ENCODE measurements around the gene FAM124A. TPM values are rescaled to one million over a fixed set of nuclear protein-coding genes. Genes with fewer than 3 reads are reported as not detected.
A peak's percentile ranks its signal among the peaks of the same experiment; 100 is the strongest.

FAM124A gene
- total and polyA plus RNA-seq, 9 donors: 0.48 to 8.8 (median 1.9) TPM

DNA sequence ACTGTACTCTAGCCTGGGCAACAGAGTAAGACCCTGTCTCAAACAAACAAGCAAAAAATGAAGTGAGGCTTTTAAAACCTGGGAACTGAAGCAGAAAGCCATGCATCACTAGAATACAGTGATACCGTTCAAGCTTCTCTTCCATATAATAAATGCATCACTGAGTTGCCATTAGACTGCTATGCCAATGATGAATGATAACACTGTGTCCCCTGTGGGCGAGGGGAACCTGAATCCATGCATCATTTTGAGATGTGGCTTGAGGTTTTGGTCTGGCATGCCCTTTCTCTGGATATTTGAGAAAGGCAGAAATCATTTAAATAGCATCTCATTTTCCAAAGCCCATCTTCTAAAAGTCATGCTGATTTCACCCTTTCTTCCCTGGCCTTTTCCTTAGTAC is 1.5 kb upstream of the FAM124A start:
- intact Hi-C loops (cut with DNase I): loop anchor here in 2 of 4 donors (10.0 kb wide), 3 partner anchors 54 to 504 kb away; no protein-coding TSS in a partner anchor
- H3K9me3 ChIP-seq: no peaks in the 10 kb centered on the region
- no peak overlapping the region for H3K4me3 ChIP-seq
- no peaks in the 10 kb centered on the region for H3K27me3 ChIP-seq
- no peak for TF ChIP-seq CTCF (IDR thresholded peaks at IDR 0.05)
- no peak for TF ChIP-seq POLR2A (IDR thresholded peaks at IDR 0.05)
- TF ChIP-seq EP300 (IDR thresholded peaks at IDR 0.05): no peak
- DNase-seq: no peak
- WGBS, 3 donors: 88 to 92% (median 91%) methylated on average over 2 of the region's 2 CpGs
- peaks cover 5% of the 10 kb centered on the region for H3K4me1 ChIP-seq (ENCODE audit: insufficient read depth)
- H3K27ac ChIP-seq: no peak overlapping the region
- H3K36me3 ChIP-seq: no peaks in the 10 kb centered on the region

DNA sequence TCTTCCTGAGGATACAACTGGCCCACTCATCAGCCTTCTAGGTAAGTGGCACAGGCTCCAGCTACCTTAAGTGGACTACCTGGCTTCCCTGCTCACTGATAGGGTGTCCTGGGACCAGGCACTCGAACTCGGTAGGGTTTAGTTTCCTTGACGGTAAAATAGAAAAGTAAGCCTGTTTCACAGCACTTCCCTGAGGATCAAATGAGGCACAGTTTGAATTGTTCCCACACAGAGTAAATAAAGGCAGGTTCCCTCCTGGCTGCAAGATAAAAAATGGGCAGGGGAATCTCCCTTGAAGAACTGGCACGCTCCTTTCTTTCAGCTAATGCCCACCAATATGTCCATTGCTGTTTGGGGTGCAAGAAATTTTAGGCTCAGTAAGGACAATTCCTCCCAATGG is 1.1 kb upstream of the FAM124A start:
- Histone ChIP-seq H3K36me3 (no peaks in the 10 kb centered on the region), H3K27ac (no peak overlapping the region), H3K27me3 (no peaks in the 10 kb centered on the region), H3K9me3 (no peaks in the 10 kb centered on the region), H3K4me1 (ENCODE audit: insufficient read depth) (peaks cover 5% of the 10 kb centered on the region), H3K4me3 (no peak overlapping the region)
- DNase-seq: no peak
- intact Hi-C loops (cut with DNase I): loop anchor here in 2 of 4 donors (10.0 kb wide), 3 partner anchors 54 to 504 kb away; no protein-coding TSS in a partner anchor
- no peak for TF ChIP-seq POLR2A (IDR thresholded peaks at IDR 0.05)
- TF ChIP-seq CTCF (IDR thresholded peaks at IDR 0.05): no peak
- TF ChIP-seq EP300 (IDR thresholded peaks at IDR 0.05): no peak
- WGBS, 3 donors: 65 to 68% (median 65%) methylated on average over 4 of the region's 4 CpGs

- intact Hi-C loops (cut with DNase I): loop anchor here in 3 of 4 donors (2.0 to 10.0 kb wide), 4 partner anchors 53 to 503 kb away; no protein-coding TSS in a partner anchor
- no peak for TF ChIP-seq EP300 (IDR thresholded peaks at IDR 0.05)
- TF ChIP-seq POLR2A (IDR thresholded peaks at IDR 0.05): no peak
- TF ChIP-seq CTCF (IDR thresholded peaks at IDR 0.05): no peak
- Histone ChIP-seq H3K4me1 (ENCODE audit: insufficient read depth) (peaks cover 5% of the 10 kb centered on the region), H3K4me3 (peak overlapping the region; percentile 48), H3K9me3 (no peaks in the 10 kb centered on the region), H3K27me3 (no peaks in the 10 kb centered on the region), H3K27ac (no peak overlapping the region), H3K36me3 (no peaks in the 10 kb centered on the region)
- peak in 1 of 5 donors; percentile 10 for DNase-seq
- WGBS, 3 donors: 1 to 3% (median 2%) methylated on average over 11 of the region's 11 CpGs
Observed at GRCh38 chr13:51221674-51222036, 543 bp upstream of the FAM124A start.

DNA sequence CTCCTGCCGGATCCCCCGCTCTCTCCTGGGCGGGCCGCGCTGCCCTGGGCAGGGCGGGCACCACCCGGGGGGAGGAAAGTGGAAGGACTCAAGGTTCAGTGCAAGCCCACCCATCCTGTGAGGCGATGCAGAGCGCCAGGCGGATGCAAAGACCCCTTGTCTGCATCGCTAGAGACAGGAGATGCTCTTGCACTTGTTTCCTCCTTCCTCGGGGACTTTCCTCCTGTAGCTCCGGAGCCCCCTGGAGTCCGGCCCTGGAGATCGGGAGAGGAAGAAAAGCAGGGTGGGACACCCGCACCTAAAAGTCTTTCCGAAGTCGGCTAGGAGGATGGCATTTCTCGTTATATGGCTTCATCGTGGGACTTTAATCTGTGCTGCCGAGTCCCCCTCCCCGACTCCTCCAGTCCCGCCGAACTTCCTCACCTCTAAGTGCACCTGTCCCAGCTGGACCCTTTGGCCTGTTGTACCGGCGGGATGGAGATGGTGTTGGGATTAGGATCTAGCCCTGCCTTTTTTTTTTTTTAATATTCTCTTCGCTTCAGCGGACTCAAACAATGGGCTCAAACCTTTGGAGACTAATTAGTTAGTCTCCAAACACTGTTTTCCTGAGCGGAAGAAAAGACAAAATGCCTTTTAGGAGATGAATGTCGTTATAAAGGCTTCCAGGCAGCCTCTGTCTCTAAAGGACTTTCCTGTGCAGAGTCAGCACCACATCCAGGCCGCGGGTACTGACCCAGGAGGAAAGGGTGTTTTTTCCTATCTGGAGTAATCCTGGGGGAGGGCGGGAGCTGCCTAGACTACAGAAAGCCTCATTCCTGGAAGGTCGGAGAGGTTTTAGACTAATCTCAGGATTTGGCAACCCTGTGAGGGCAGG is 725 bp downstream of the FAM124A start:
- intact Hi-C loops (cut with DNase I): loop anchor here in 3 of 4 donors (2.0 to 10.0 kb wide), 4 partner anchors 52 to 502 kb away; no protein-coding TSS in a partner anchor
- TF ChIP-seq POLR2A (IDR thresholded peaks at IDR 0.05): no peak
- no peak for TF ChIP-seq CTCF (IDR thresholded peaks at IDR 0.05)
- no peak for TF ChIP-seq EP300 (IDR thresholded peaks at IDR 0.05)
- H3K4me3 ChIP-seq: peak overlapping the region; percentile 48
- H3K36me3 ChIP-seq: no peaks in the 10 kb centered on the region
- 8 to 19% (median 15%) methylated on average over 25 to 34 of the region's 34 CpGs for WGBS, 3 donors
- H3K27ac ChIP-seq: no peak overlapping the region
- DNase-seq: peak in 2 of 5 donors; percentile 15 to 23
- H3K4me1 ChIP-seq (ENCODE audit: insufficient read depth): peaks cover 5% of the 10 kb centered on the region
- H3K9me3 ChIP-seq: no peaks in the 10 kb centered on the region
- H3K27me3 ChIP-seq: no peaks in the 10 kb centered on the region

Measured in ovary (tissue), 9 donors.